SKM-1 (cell line): ENCODE data around the gene APBA1.

ENCODE experiments used
- DNase-seq: peaks from one replicate; lab custom pipeline; 2025; ENCODE audit not compliant: unreplicated experiment; lab: John Stamatoyannopoulos, UW

Gene APBA1

GRCh38 chr9:69377981-69378380 lies 294.2 kb downstream of the APBA1 start:
- no peak for DNase-seq
